Skeletal muscle satellite cell (primary cell): ENCODE measurements around the gene ZNF417.
"Not testable (repeated sequence)": the region's sequence is repeated elsewhere in the genome, so short reads cannot be mapped to it uniquely, and the experiment has no call there.

ENCODE experiments used
- H3K27me3 ChIP-seq: 2 replicates; pipeline ENCODE4 v1.7.0; 2013; ENCODE audit warnings: low read length; ENCODE audit not compliant: control insufficient read depth, insufficient read depth
- H3K36me3 ChIP-seq: 2 replicates; pipeline ENCODE4 v1.7.0; 2013; ENCODE audit warnings: mild to moderate bottlenecking, control low read depth, low read length; ENCODE audit not compliant: insufficient read depth
- H3K4me1 ChIP-seq: 2 replicates; pipeline ENCODE4 v1.7.0; 2013; ENCODE audit warnings: low read length; ENCODE audit not compliant: control insufficient read depth, insufficient read depth
- H3K4me2 ChIP-seq: 2 replicates; pipeline ENCODE4 v1.7.0; 2013; ENCODE audit warnings: mild to moderate bottlenecking, low read length
- H3K4me3 ChIP-seq: 2 replicates; pipeline ENCODE4 v1.7.0; 2013; ENCODE audit warnings: low read length
- H3K9ac ChIP-seq: 2 replicates; pipeline ENCODE4 v1.7.0; 2013; ENCODE audit warnings: mild to moderate bottlenecking, low read depth, low read length, moderate library complexity
- H3K9me3 ChIP-seq: replicated peaks from 2 replicates; pipeline ENCODE4 v1.7.0; 2013; ENCODE audit warnings: mild to moderate bottlenecking, control low read depth, low read length

ZNF417 gene

DNA sequence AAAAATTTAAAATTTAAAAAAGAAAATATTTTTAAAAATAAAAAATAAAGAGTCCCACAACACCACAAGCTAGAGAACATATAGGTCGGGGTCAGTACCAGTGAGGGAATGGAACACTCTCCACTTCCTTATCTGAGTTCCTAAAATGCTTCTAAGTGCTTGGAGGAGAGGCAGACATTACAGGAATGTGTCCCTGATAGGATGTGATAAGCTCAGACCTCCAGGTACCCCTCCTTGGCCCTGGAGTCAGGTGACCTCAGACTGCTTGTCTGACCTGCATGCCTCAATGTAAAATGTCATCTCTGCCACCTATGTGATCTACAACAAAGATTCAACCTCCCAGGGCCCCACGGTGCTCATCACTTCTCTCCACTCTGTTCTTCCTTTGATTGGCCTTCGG, 30.3 kb downstream of the ZNF417 start:
- no peaks in the 10 kb centered on the region for H3K27me3 ChIP-seq
- no peaks in the 10 kb centered on the region for H3K36me3 ChIP-seq
- H3K9me3 ChIP-seq: no peaks in the 10 kb centered on the region
- H3K4me1 ChIP-seq: no peaks in the 10 kb centered on the region
- H3K4me2 ChIP-seq: no peak overlapping the region
- H3K4me3 ChIP-seq: no peak overlapping the region
- H3K9ac ChIP-seq: no peak overlapping the region

DNA sequence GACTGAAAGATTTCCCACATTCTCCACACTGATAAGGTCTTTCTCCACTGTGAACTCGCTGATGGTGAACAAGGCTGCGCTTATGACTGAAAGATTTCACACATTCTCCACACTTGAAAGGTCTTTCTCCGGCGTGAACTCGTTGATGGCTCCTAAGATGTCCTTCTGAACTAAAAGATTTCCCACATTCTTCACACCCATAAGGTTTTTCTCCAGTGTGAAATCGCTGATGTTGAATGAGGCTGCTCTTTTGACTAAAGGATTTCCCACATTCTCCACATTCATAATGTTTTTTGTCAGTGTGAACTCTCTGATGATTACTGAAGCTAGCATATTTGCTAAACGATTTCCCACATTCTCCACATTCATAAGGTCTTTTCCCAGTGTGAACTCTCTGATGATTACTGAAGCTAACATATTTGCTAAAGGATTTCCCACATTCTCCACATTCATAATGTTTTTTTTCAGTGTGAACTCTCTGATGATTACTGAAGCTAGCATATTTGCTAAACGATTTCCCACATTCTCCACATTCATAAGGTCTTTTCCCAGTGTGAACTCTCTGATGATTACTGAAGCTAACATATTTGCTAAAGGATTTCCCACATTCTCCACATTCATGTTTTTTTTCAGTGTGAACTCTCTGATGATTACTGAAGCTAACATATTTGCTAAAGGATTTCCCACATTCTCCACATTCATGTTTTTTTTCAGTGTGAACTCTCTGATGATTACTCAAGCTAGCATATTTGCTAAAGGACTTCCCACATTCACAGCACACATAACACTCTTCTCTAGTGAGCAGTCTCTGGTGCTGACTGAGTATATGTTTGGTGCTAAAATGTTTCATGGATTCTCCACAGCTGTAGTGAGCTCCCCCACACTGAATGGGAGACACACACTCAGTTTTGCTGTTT, 42.3 kb downstream of the ZNF417 start:
- peaks cover 31% of the 10 kb centered on the region for H3K9me3 ChIP-seq
- not testable (repeated sequence) for H3K9ac ChIP-seq, H3K4me2 ChIP-seq, H3K4me1 ChIP-seq, H3K4me3 ChIP-seq, H3K27me3 ChIP-seq
- peaks cover 56% of the 10 kb centered on the region for H3K36me3 ChIP-seq

DNA sequence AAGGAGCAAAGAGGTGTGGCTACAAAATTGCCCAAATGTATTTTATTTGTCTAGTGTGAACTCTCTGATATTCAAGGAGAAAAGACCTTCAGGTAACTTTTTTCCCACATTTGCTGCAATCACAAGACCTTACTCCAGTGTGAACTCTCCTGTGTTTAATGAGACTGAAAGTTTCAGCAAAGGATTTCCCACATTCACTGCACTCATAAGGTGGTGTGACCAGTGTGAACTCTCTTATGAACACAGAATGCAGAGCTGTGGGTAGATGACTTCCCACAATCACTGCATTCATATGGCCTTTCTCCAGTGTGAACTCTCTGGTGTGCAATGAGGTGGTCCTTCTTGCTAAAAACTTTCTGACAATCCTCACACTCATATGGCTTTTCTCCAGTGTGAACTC, 43.9 kb downstream of the ZNF417 start:
- H3K9me3 ChIP-seq: peaks cover 36% of the 10 kb centered on the region
- no peaks in the 10 kb centered on the region for H3K27me3 ChIP-seq

DNA sequence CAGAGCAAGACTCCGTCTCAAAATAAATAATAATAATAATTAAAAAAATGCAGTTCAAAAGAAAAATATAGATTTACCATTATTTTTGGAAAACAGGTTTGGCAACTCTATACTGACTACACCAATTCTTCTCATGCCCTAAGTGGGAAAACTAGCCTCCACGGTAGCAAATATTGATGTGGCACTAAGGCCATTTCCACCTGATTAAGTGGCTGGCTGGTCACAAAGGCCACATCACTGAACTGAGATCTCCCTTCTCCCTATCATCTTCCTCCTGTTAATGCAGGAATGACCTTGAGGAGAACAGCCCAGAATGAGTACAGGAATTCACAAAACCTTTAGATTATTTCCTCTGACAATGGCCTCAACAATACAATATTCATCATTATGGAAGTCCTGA, 46.2 kb downstream of the ZNF417 start:
- peaks cover 38% of the 10 kb centered on the region for H3K9me3 ChIP-seq
- no peaks in the 10 kb centered on the region for H3K4me1 ChIP-seq
- no peak overlapping the region for H3K9ac ChIP-seq
- H3K4me3 ChIP-seq: no peak overlapping the region
- no peak overlapping the region for H3K4me2 ChIP-seq
- H3K36me3 ChIP-seq: peaks cover 67% of the 10 kb centered on the region
- H3K27me3 ChIP-seq: no peaks in the 10 kb centered on the region

More for the DNA sequence above, 43.9 kb downstream of the ZNF417 start:
- Histone ChIP-seq H3K36me3 (peaks cover 60% of the 10 kb centered on the region), H3K4me2 (no peak overlapping the region), H3K4me1 (no peaks in the 10 kb centered on the region), H3K4me3 (no peak overlapping the region), H3K9ac (no peak overlapping the region)

DNA sequence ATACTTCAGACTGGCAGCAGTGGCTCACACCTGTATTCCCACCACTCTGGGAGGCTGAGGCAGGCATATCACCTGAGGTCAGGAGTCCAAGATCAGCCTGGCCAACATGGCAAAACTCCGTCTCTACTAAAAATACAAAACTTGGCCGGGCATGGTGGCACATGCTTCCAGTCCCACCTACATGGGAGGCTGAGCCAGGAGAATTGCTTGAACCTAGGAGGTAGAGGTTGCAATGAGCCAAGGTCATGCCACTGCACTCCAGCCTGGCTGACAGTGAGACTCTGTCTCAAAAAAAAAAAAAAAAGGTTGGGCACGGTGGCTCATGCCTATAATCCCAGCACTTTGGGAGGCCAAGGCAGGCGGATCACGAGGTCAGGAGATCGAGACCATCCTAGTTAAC, 46.7 kb downstream of the ZNF417 start:
- H3K4me2 ChIP-seq, H3K4me1 ChIP-seq, H3K9ac ChIP-seq, H3K4me3 ChIP-seq, H3K27me3 ChIP-seq: not testable (repeated sequence)
- Histone ChIP-seq H3K36me3 (peaks cover 70% of the 10 kb centered on the region), H3K9me3 (peaks cover 38% of the 10 kb centered on the region)

DNA sequence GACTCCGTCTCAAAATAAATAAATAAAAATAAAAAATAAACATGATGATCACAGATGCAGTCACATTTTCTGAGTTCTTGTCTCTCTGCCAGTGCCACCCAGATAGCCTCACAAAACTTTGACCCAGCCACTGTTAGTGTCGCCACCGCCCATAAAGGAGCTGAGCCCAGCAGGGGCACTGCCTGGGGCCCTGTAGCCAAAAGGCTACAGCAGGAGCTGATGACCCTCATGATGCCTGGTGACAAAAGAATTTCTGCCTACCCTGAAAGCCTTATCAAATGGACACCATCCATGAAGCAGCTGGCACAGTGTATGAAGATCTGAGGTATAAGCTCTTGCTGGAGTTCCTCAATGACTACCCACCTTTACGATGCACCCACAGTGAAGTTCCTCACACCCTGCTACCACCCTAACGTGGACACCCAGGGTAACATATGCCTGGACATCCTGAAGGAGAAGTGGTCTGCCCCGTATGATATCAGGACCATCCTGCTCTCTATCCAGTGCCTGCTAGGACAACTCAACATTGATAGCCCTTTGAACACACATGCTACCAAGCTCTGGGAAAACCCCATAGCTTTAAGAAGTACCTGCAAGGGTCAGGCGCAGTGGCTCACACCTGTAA, 48.4 kb downstream of the ZNF417 start:
- peaks cover 28% of the 10 kb centered on the region for H3K9me3 ChIP-seq
- H3K27me3 ChIP-seq: no peaks in the 10 kb centered on the region
- H3K4me1 ChIP-seq: no peaks in the 10 kb centered on the region
- H3K4me3 ChIP-seq: no peak overlapping the region
- H3K9ac ChIP-seq: no peak overlapping the region
- H3K36me3 ChIP-seq: peaks cover 66% of the 10 kb centered on the region
- no peak overlapping the region for H3K4me2 ChIP-seq
